SKM-1 treated with dmso at 0.1 percent for 144 hours (cell line): ENCODE measurements around the gene TMEM117.

Experiments used
- DNase-seq: peaks from one replicate; lab custom pipeline; 2025; ENCODE audit not compliant: unreplicated experiment; lab: John Stamatoyannopoulos, UW

Gene TMEM117

DNA sequence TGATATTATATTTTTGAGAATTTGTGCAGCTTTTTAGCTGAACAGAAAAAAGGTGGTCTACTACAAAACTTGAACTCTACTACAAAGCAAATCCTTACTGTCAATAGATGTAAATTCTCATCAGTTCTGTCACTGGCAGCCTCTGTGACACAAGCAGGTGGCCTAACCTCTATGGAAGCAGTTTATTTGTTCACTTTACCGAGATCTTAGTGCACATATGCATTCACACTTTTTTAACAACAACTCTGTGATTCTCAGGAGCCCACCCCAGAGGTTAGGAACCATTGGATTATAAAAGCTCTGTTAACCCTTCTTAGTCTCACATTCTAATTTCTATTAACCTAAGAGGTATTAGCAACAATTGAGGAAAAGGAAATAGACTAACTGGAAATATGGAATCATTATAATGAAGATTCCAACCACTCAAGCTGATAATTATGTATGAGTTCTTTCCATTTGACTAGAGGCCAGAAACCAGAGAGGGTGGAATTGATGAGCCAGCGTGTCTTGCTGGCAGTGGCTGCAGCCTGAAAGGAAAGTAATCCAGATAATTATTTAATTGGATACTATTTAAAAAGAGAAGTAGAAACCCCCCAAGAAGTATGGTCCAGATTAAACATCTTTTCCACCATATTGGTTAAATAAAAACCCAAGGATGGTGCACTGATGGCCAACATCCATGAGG, 451.1 kb downstream of the TMEM117 start:
- no peak for DNase-seq

- no peak for DNase-seq
These were observed 451.7 kb downstream of the TMEM117 start for GRCh38 chr12:44287545-44287944.

DNA sequence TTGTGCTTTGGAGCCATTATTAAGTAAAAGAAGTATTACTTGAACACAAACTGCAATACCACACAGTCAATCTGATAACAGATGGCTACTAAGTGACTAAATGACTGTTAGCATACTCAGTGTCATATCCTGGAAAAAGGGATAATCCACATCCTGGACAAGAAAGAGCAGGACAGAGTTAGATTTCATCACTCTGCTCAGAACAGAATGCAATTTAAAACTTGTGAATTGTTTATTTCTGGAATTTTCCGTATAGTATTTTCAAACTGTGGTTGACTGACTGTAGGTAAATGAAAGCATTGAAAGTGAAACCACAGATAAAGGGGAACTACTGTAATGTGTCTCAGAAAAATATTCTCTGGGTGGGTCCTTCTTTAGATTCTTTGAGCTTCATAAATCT, 458.8 kb downstream of the TMEM117 start:
- no peak for DNase-seq

- DNase-seq = no peak
These were observed 460.2 kb downstream of the TMEM117 start for GRCh38 chr12:44295958-44296623.

DNA sequence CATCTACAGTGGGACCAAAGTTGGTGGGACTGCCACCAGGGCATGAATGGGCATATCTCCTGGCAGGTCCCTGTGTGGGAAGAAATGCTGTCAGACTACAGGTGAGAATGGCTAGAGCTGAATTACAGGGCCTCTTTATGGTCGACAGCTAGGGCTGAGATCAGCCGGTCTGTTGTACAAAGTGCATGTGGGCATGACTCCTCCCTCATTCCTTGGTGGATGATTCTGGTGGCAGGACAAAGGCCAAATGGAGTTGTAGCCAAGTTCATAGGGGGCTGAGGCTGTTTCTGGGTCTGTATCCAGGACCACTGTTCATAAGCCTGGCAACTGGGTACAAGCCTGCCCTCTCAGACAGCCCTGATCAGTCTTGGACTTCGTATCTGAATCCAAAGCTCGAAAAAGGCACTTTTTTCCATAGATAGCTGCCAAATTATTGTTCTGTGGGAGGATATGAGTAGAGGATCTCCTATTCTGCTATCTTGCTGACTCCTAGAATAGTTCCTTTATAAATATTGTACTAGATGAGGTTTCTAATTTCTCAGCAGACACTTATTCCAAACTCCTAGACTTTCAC, 460.8 kb downstream of the TMEM117 start:
- no peak for DNase-seq

DNA sequence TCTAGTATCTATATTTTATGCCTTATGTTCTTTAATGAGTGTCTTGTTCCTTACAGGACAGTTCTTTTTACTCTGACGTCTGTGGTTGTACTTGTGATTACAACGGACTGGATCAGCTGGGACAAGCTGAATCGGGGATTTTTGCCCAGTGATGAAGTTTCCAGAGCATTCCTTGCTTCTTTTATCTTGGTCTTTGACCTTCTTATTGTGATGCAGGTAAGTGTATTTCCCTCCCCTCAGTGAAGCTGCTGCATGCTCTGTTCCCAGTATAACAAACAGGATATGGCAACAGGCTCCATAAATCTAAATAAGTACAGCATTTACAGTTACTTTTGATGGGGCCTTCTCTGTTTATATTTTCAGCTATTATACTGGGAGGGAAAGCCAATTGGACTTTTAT, 463.6 kb downstream of the TMEM117 start:
- no peak for DNase-seq

- no peak for DNase-seq
These were observed 471.8 kb downstream of the TMEM117 start for GRCh38 chr12:44307506-44308168.

- DNase-seq = no peak
These were observed 477.3 kb downstream of the TMEM117 start for GRCh38 chr12:44313188-44313587.

DNA sequence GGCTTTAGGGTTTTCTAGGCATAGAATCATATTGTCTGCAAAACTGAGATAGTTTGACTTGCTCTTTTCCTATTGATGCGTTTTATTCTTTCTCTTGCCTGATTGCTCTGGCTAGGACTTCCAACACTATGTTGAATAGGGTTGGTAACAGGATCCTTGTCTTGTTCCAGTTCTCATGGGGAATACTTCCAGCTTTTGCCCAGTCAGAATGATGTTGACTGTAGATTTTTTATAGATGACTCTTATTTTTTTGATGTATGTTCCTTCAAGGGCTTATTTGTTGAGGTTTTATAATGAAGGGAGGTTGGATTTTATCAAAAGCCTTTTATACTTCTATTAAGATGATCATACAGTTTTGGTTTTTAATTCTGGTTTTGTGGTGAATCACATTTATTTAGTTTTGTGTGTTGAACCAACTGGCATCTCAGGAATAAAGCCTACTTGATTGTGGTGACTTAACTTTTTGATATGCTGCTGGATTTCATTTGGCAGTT, 478.2 kb downstream of the TMEM117 start:
- DNase-seq = no peak

GRCh38 chr12:44317651-44318126, 481.8 kb downstream of the TMEM117 start:
- DNase-seq = no peak

- DNase-seq = no peak
These were observed 495.4 kb downstream of the TMEM117 start for GRCh38 chr12:44331269-44331668.

DNA sequence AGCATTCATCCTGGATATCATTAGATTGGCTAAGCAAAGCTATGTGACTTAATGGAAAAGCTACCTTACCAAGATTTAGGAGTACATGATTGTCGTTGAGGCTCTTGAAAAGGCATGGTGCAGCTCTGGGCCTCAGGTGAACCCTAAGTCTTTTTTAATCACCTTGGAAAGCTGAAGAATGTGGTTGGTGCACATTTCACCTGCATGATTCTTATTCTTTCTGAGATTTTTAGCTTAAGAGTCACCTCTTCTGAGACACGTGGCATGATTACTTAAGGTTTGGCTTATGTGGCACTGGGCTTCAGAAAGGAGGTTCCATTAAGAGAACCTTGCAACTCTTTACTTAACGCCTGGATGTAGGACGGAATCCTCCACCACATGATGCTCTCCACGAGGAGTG, 498.5 kb downstream of the TMEM117 start:
- no peak for DNase-seq

GRCh38 chr12:44335030-44335429, 499.1 kb downstream of the TMEM117 start:
- no peak for DNase-seq

- DNase-seq = no peak
These were observed 500.7 kb downstream of the TMEM117 start for GRCh38 chr12:44336577-44336976.

- no peak for DNase-seq
These were observed 506.5 kb downstream of the TMEM117 start for GRCh38 chr12:44342371-44342770.

- no peak for DNase-seq
These were observed 511.3 kb downstream of the TMEM117 start for GRCh38 chr12:44347145-44347544.

DNA sequence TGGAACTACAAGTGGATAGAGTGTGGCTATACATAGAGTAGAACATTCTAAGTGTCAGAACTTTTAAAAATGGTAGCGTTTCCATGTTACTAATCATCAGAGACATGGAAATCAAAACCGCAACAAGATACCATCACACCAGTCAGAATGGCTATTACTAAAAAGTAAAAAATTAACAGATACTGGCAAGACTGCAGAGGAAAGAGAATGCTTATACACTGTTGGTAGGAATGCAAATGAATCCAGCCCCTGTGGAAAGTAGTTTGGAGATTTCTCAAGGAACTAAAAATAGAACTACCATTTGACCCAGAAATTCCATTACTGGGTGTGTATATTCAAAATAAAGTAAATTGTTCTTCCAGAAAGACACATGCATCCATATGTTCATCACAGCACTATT, 521.6 kb downstream of the TMEM117 start:
- no peak for DNase-seq

DNA sequence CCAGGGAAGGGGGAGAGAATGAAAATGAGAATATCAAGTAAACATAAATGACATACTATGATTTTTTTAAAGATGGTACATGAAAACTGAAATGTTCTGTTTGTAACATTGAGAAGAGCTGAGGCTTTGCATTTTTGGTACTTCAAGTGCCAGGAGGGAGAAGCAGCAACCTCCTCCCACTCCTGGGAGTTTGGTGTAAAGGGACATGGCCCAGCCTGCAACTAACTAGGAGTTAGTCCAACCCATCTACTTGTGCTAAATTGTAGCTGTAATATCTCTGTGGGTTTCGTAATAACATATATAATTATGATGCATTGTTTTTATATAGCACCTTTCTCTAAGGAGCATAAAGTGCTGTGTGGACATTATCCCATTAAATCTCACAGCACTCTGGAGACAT, 522.8 kb downstream of the TMEM117 start:
- DNase-seq = no peak

DNA sequence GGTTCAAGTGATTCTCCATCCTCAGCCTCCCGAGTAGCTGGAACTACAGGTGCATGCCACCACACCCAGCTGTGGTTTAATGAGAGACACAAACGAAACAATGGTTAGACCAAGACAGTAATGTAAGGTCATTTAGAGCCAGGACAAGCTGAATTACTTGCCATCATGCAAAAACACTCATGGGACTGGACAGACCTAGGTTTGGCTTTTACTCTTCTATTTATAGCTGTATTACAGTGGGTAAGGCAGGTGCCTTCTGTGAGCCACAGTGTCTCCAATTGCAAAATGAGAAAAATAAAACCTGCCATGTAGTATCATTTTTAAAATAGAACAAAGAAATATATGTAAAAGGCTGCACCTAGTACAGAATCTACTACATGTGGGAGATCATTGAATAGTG, 527.1 kb downstream of the TMEM117 start:
- DNase-seq = no peak

DNA sequence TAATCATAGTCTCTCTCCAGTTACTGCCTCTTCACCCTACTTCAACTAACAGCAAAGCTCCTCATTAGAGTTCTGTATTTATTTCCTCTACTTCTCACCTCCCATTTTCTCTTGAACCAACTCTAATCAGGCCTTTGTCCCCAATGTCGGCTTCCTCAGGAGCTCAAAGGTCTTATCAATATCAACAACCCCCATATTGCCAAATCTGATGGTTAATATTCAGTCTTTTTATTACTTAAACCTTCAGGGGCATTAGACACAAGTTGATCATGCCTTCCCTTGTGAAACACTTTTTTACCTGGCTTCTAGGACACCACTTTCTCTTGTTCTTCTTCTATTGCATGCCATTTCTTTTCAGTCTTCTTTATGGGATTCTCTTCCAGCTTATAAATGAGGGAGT, 531.3 kb downstream of the TMEM117 start:
- no peak for DNase-seq

GRCh38 chr12:44367916-44368315, 532.0 kb downstream of the TMEM117 start:
- no peak for DNase-seq

GRCh38 chr12:44369998-44370397, 534.1 kb downstream of the TMEM117 start:
- no peak for DNase-seq
